HEK293T (cell line): ENCODE measurements around the gene DNAH17.
"Not testable (repeated sequence)": the region's sequence is repeated elsewhere in the genome, so short reads cannot be mapped to it uniquely, and the experiment has no call there.

Experiments used
- CTCF ChIA-PET: fragments of 350-600 bp; formaldehyde crosslinking; extraction: SDS; loops from one replicate; lab custom pipeline; 2021; ENCODE audit warnings: antibody characterized with exemption, inconsistent platforms; lab: Yijun Ruan, JAX
- POLR2A ChIA-PET: fragments of 350-600 bp; formaldehyde crosslinking; extraction: SDS; loops from one replicate; lab custom pipeline; 2020; ENCODE audit warnings: antibody characterized with exemption, inconsistent platforms; lab: Yijun Ruan, JAX
- DNase-seq: peaks from one replicate; pipeline ENCODE4 v3.0.0; 2012; ENCODE audit warnings: mixed read lengths; ENCODE audit errors: extremely low spot score
- BHLHE40 ChIP-seq: fragments of 450-650 bp; IDR thresholded peaks from 2 replicates; pipeline ENCODE4 v1.6.1; 2016; ENCODE audit warnings: mild to moderate bottlenecking, moderate library complexity, borderline replicate concordance
- CTBP1 ChIP-seq: fragments of 450-650 bp; IDR thresholded peaks from 2 replicates; pipeline ENCODE4 v1.6.1; 2016; ENCODE audit warnings: borderline replicate concordance
- ELF4 ChIP-seq: fragments of 450-650 bp; IDR thresholded peaks from 2 replicates; pipeline ENCODE4 v1.6.1; 2017; ENCODE audit warnings: antibody characterized with exemption
- FOXA1 ChIP-seq: fragments of 450-650 bp; IDR thresholded peaks from 2 replicates; pipeline ENCODE4 v1.6.1; 2016; ENCODE audit warnings: mild to moderate bottlenecking
- FOXK2 ChIP-seq: fragments of 450-650 bp; IDR thresholded peaks from 2 replicates; pipeline ENCODE4 v1.6.1; 2016; ENCODE audit warnings: mild to moderate bottlenecking
- FOXM1 ChIP-seq: fragments of 450-650 bp; IDR thresholded peaks from 2 replicates; pipeline ENCODE4 v1.6.1; 2017; ENCODE audit warnings: mild to moderate bottlenecking, borderline replicate concordance
- HDGF ChIP-seq: fragments of 450-650 bp; IDR thresholded peaks from 2 replicates; pipeline ENCODE4 v1.6.1; 2017; ENCODE audit warnings: antibody characterized with exemption, borderline replicate concordance
- L3MBTL2 ChIP-seq: fragments of 450-650 bp; conservative IDR thresholded peaks from 2 replicates; pipeline ENCODE4 v1.6.1; 2016; ENCODE audit warnings: mild to moderate bottlenecking
- LEF1 ChIP-seq: fragments of 450-650 bp; IDR thresholded peaks from 2 replicates; pipeline ENCODE4 v1.6.1; 2017; ENCODE audit warnings: mild to moderate bottlenecking, borderline replicate concordance
- NFRKB ChIP-seq: fragments of 450-650 bp; IDR thresholded peaks from 2 replicates; pipeline ENCODE4 v1.6.1; 2016; ENCODE audit warnings: mild to moderate bottlenecking, moderate library complexity
- PKNOX1 ChIP-seq: fragments of 450-650 bp; IDR thresholded peaks from 2 replicates; pipeline ENCODE4 v1.6.1; 2016
- SP1 ChIP-seq: fragments of 450-650 bp; IDR thresholded peaks from 2 replicates; pipeline ENCODE4 v1.6.1; 2017
- SUZ12 ChIP-seq: fragments of 450-650 bp; IDR thresholded peaks from 2 replicates; pipeline ENCODE4 v1.6.1; 2016; ENCODE audit warnings: mild to moderate bottlenecking
- TARDBP ChIP-seq: fragments of 450-650 bp; IDR thresholded peaks from 2 replicates; pipeline ENCODE4 v1.6.1; 2016
- ZNF384 ChIP-seq: fragments of 450-650 bp; IDR thresholded peaks from 2 replicates; pipeline ENCODE4 v1.6.1; 2016

The DNAH17 gene

GRCh38 chr17:78469443-78469842 lies 107.8 kb downstream of the DNAH17 start:
- no peak for DNase-seq
- ChIA-PET POLR2A (no interaction called here), CTCF (interaction anchor here (0.6 kb wide), 1 partner anchor 136 kb away, joined by 3 read pairs; no protein-coding TSS in a partner anchor)
- no peak for TF ChIP-seq FOXM1
- TF ChIP-seq CTBP1: no peak
- TF ChIP-seq SP1: no peak
- TF ChIP-seq BHLHE40: no peak

- ChIA-PET CTCF (no interaction called here), POLR2A (no interaction called here)
- no peak for DNase-seq
- no peak for TF ChIP-seq FOXK2
- TF ChIP-seq SUZ12: no peak
- no peak for TF ChIP-seq ZNF384
- no peak for TF ChIP-seq NFRKB
Observed at GRCh38 chr17:78468366-78468765, 108.8 kb downstream of the DNAH17 start.

- TF ChIP-seq TARDBP: no peak
- TF ChIP-seq LEF1: no peak
- no peak for TF ChIP-seq PKNOX1
- TF ChIP-seq SUZ12: no peak
- TF ChIP-seq NFRKB: no peak
- TF ChIP-seq FOXM1: no peak
- TF ChIP-seq CTBP1: no peak
- DNase-seq: no peak
- ChIA-PET POLR2A (no interaction called here), CTCF (interaction anchor here (0.7 kb wide), 1 partner anchor 355 kb away, joined by 3 read pairs; no protein-coding TSS in a partner anchor)
Observed at GRCh38 chr17:78466786-78467715, 110.1 kb downstream of the DNAH17 start.

- DNase-seq, POLR2A ChIA-PET, CTCF ChIA-PET: not testable (repeated sequence)
Observed at GRCh38 chr17:78466109-78466785, 110.9 kb downstream of the DNAH17 start.

- CTCF ChIA-PET: no interaction called here
- DNase-seq: no peak
- POLR2A ChIA-PET: no interaction called here
- TF ChIP-seq CTBP1 (no peak), ELF4 (no peak), FOXK2 (no peak), NFRKB (no peak), TARDBP (no peak)
Observed at GRCh38 chr17:78462148-78462547, 115.0 kb downstream of the DNAH17 start.

GRCh38 chr17:78461799-78462053 lies 115.5 kb downstream of the DNAH17 start:
- CTCF ChIA-PET: no interaction called here
- no peak for DNase-seq
- POLR2A ChIA-PET: no interaction called here
- TF ChIP-seq NFRKB: no peak
- TF ChIP-seq SP1: no peak
- TF ChIP-seq HDGF: no peak
- no peak for TF ChIP-seq SUZ12
- no peak for TF ChIP-seq PKNOX1
- TF ChIP-seq ZNF384: no peak
- no peak for TF ChIP-seq FOXM1
- TF ChIP-seq LEF1: no peak

- CTCF ChIA-PET: no interaction called here
- POLR2A ChIA-PET: no interaction called here
- TF ChIP-seq HDGF (no peak), SP1 (no peak), ZNF384 (no peak), L3MBTL2 (no peak), PKNOX1 (no peak), CTBP1 (no peak), NFRKB (no peak), FOXA1 (no peak), ELF4 (no peak), SUZ12 (no peak), LEF1 (no peak)
- DNase-seq: no peak
Observed at GRCh38 chr17:78460951-78461798, 116.0 kb downstream of the DNAH17 start.
